SHP77 (cell line): ENCODE measurements around the gene ACKR1.

Source experiments
- DNase-seq, 2 experiments: peaks; one replicate each; lab custom pipeline; 2025; lab: John Stamatoyannopoulos, UW

ACKR1 gene

DNA sequence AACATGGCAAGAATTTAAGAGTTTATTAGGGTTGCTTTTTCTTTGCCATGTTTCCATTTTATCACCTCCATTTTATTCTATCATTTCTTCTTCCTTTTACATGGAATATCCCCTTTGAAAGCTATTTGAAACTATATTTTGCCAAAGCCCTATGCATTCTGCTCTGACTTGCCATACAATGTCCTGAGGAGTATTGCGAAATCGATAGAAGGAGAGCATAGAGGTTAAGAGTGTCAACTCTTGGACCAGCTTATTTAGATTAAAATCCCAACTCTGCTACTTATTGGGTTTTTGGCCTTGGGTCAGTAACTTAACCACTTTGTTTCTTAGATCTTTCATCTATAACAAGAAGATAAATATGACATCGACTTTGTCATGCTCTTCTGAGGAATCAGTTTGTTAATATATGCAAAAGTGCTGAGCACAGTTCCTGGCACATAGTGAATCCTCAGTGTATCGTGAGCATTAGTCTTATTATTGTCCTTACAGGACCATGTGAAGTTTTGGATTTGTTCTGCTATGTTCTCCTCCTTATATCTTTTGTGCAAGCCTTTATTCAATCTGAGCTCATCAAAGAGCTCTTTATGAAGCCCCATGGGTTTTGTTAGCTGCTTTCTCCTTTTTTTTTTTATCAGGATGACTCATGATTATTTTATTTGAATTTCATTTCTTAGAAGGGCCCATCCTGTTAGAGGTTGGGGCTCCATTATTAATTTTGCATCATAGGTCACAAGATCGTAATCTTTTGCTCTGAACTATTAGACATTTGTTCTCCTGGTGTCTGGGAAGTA lies 17.6 kb downstream of the ACKR1 start:
- DNase-seq: no peak

DNA sequence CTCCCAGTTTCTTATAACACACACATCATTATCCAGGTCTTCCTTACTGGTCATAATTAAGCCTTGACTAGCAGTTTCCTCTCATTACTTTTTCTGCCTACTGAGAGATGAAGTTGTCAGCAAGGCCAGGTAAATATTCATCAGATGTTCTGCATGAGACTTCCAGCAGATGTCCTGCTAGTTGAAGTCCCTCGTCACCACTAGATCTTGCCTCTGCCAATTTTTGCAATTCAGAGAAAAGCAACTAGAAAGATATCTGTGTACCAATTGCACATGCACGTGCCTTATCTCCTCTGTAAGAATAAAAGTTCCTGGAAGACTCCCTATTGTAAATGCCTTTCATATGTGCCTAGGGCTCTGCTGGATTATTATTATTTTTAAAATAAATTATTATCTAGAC lies 18.3 kb downstream of the ACKR1 start:
- DNase-seq: no peak

DNA sequence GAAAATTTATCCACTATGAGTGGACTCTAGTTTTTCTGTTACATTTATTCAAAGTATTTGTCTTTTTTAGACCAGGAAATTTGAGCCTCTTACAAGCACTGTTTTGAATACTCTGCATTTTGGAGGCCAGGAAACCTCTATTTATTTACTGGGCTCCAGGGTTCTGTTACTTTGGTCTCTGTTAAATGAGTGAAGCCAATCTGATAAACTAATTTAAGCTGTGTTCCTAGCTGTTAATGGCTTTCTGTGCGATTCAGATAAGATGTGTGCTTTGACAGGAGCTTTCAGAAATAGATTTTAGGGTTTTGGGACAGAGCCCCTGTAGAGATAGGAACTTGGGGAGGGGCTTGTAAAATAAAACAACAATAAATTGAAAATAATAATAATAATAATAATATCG lies 23.9 kb downstream of the ACKR1 start:
- DNase-seq: no peak

DNA sequence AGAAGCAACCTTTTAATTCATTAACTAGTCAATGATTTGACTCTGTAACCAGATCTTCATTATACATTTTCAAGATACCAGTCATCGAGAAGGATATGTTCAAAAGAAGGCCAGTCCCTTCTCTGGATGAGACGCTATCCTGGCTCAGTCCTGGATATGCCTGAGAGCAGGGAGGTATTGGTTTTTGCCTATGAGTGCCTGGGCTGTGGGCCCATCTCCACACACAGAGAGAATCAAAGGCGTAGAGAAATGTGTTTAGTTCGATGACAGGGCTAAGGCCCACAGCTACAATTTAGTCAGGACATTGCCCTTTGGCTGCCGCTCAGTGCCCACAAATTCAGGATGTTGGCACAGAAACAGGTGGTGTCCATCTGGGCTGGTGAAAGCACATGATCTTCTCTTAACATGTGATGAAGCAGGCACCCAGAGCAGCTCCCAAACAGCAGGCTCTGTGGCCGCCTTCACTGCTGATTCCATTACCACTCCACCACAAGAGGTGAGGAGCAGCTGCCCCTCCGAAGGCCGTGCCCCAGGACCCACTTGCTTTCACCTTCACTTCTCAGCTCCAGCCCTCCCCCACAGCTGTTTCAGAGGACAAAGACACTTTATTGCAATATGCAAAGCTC lies 24.7 kb downstream of the ACKR1 start:
- no peak for DNase-seq

DNA sequence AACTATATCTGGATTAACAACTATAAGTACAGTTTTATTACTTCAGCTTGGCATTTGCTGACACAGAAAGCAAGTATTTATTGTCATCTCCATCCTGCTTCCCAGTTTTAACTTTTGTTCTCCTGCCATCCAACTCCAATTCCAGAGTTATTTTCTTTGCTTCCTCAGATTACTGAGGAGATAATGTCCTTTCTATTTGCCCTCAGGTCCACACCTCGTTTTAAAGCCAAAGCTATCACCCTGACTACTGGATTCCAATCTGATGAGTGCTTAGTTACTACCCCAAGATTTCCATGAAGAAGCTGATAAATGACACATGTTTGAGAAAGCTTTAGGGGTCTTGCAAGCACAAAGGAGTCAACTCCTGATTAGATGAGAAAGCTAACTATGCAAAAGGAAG lies 25.2 kb downstream of the ACKR1 start:
- no peak for DNase-seq

DNA sequence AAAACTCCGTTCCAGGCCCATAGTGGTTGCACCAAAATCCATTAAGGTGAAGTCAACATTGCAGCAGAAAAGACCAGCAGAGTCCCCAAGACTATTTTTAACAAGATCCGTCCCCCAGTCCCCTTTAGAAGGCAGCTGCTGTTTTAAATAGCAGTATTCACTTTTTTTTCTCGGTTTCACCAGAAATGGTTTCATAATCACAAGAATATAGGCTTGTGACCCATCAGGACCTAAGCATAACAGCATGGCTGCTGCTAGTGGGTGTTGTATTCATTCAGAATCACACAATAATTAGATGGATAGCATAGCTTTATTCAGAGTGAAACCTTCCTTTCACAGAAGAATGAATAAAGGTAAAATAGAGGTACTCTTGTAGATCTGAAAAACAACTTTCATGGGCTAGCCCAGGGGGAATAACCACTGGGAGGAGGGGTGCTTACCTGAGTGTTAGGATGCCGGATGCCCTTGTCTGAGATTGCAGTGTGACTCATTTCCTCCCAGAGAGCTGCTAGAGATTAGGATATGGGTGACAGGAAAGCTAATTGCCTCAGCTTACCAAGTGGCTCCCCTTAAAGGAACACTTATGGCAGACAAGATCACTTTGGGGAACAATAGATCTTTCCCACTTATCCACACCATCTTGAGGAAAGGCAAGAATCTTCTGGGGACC lies 35.0 kb downstream of the ACKR1 start:
- DNase-seq: no peak

DNA sequence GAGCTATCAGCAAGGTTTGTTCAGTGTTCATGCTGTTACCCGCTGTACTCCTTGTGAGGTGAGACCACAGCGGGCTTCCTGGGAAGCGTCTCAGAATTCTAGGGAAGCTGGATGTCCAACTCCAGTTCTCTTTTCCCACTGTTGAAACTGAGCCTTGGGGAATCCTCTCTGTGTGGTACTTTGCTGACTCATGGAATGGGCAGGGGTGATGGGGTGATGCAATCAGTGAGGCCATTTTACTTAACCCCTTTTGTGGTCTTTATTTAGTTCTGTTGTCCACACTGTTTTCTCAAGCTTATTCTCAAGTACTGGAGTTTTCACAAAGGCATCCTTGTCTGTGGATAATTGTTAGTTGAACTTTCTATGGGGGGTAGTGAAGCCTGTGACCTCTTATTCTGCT lies 42.6 kb downstream of the ACKR1 start:
- DNase-seq: no peak

DNA sequence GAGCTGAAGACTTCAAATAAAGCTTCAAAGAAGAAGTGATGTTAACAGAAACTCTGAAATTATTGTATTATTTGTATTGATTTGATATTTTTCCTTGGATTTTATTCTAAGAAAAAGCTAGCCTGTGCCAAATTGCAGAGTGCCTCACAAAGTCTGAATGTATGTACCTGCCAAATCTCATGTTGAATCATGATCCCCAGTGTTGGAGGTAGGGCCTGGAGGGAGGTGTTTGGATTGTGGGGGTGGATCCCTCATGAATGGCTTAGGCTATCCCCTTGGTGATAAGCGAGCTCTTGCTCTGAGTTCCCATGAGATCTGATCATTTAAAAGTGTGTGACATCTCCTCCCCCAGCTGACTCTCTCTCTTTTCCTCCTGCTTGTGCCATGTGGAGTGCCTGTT lies 43.6 kb downstream of the ACKR1 start:
- DNase-seq: no peak

DNA sequence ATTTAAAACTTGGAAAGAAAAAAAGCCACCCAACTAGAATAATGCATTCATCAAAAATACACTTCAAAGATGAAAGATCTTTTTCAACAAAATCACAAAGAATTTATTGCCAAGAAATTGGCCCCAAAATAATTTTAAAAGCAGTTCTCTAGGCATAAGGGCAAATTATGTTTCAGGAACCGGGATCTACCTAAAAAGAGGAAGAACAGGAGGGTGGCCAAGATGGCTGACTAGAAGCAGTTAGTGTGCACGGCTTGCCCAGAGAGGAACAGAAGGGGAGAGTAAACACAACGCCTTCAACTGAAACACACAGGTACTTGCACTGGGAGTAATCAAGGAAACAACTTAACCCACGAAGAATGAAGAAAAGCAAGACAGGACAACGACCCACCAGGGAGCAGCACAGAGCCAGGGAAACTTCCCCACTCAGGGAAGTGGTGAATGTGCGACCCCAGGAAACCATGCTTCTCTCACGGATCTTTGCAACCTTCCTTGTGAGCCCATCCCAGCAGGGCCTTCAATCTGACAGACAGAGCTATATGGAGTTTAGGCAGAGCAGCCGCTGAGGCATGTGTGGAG lies 46.1 kb downstream of the ACKR1 start:
- no peak for DNase-seq
